Measurements from ENCODE around the gene FAM3A.

Gene FAM3A

GRCh38 chrX:154478728-154479622 lies 37.1 kb downstream of the FAM3A start, which contains the start of gene LAGE3:
LAGE3 (minus strand) TSS chrX:154479281; CDS start chrX:154478915, 366 bp downstream.
- DNase-seq (ENCODE audit: low read depth): peak; percentile 62

- no peak for DNase-seq (ENCODE audit: low read depth)
Observed at GRCh38 chrX:154477891-154478477, 38.0 kb downstream of the FAM3A start.

- no peak for DNase-seq (ENCODE audit: low read depth)
Observed at GRCh38 chrX:154476821-154477220, 39.2 kb downstream of the FAM3A start.

- DNase-seq (ENCODE audit: low read depth): no peak
Observed at GRCh38 chrX:154473683-154474082, 42.3 kb downstream of the FAM3A start.

- no peak for DNase-seq (ENCODE audit: low read depth)
Observed at GRCh38 chrX:154472685-154473632, 43.1 kb downstream of the FAM3A start.

- no peak for DNase-seq (ENCODE audit: low read depth)
Observed at GRCh38 chrX:154471839-154472684, 44.0 kb downstream of the FAM3A start.

- no peak for DNase-seq (ENCODE audit: low read depth)
Observed at GRCh38 chrX:154470914-154471568, 45.0 kb downstream of the FAM3A start.

GRCh38 chrX:154470434-154470833 lies 45.6 kb downstream of the FAM3A start:
- DNase-seq (ENCODE audit: low read depth): no peak

- DNase-seq (ENCODE audit: low read depth): no peak
Observed at GRCh38 chrX:154469880-154470279, 46.2 kb downstream of the FAM3A start.

GRCh38 chrX:154469114-154469513 lies 46.9 kb downstream of the FAM3A start:
- DNase-seq (ENCODE audit: low read depth): no peak

- DNase-seq (ENCODE audit: low read depth): no peak
Observed at GRCh38 chrX:154468217-154468616, 47.8 kb downstream of the FAM3A start.

- DNase-seq (ENCODE audit: low read depth): no peak
Observed at GRCh38 chrX:154467556-154467955, 48.5 kb downstream of the FAM3A start.

GRCh38 chrX:154466907-154467306 lies 49.1 kb downstream of the FAM3A start:
- DNase-seq (ENCODE audit: low read depth): no peak

- no peak for DNase-seq (ENCODE audit: low read depth)
Observed at GRCh38 chrX:154466036-154466435, 50.0 kb downstream of the FAM3A start.

GRCh38 chrX:154465601-154466000 lies 50.4 kb downstream of the FAM3A start:
- DNase-seq (ENCODE audit: low read depth): no peak

- no peak for DNase-seq (ENCODE audit: low read depth)
Observed at GRCh38 chrX:154464806-154465365, 51.1 kb downstream of the FAM3A start.

GRCh38 chrX:154463611-154464220 lies 52.3 kb downstream of the FAM3A start:
- no peak for DNase-seq (ENCODE audit: low read depth)

GRCh38 chrX:154462396-154462795 lies 53.6 kb downstream of the FAM3A start:
- no peak for DNase-seq (ENCODE audit: low read depth)

- no peak for DNase-seq (ENCODE audit: low read depth)
Observed at GRCh38 chrX:154460326-154460725, 55.7 kb downstream of the FAM3A start.

- DNase-seq (ENCODE audit: low read depth): no peak
Observed at GRCh38 chrX:154459832-154460231, 56.2 kb downstream of the FAM3A start.

Measured in HS-27A (cell line).